ENCODE results near the gene EPAS1. TPM values are rescaled to one million over a fixed set of nuclear protein-coding genes. Genes with fewer than 3 reads are reported as not detected.
A peak's percentile ranks its signal among the peaks of the same experiment; 100 is the strongest.

Gene EPAS1
- polyA plus RNA-seq, 2 donors = 24.7 to 47.4 TPM

- no peak overlapping the region for H3K27ac ChIP-seq (ENCODE audit: low read depth in 2 of 2, low read length in 1 of 2)
- no peak overlapping the region for H3K4me3 ChIP-seq (ENCODE audit: low read depth in 1 of 2, low read length in 2 of 2)
- WGBS, 2 donors = 85 to 92% methylated on average over 14 of the region's 14 CpGs
- H3K36me3 ChIP-seq (ENCODE audit: control insufficient read depth in 2 of 2, insufficient read depth in 2 of 2, low read length in 1 of 2) = peaks cover 3 to 59% of the 10 kb centered on the region in 2 donors
- H3K4me1 ChIP-seq (ENCODE audit: control insufficient read depth in 2 of 2, insufficient read depth in 2 of 2, low read length in 1 of 2) = peaks cover 2 to 14% of the 10 kb centered on the region in 2 donors
- H3K27me3 ChIP-seq (ENCODE audit: control insufficient read depth in 1 of 2, insufficient read depth in 2 of 2, low read length in 2 of 2) = no peaks in the 10 kb centered on the region
- H3K9me3 ChIP-seq (ENCODE audit: control insufficient read depth in 2 of 2, insufficient read depth in 1 of 2, low read depth in 1 of 2, low read length in 1 of 2) = no peaks in the 10 kb centered on the region
Measured at GRCh38 chr2:46382331-46383112, 85.3 kb downstream of the EPAS1 start.

DNA sequence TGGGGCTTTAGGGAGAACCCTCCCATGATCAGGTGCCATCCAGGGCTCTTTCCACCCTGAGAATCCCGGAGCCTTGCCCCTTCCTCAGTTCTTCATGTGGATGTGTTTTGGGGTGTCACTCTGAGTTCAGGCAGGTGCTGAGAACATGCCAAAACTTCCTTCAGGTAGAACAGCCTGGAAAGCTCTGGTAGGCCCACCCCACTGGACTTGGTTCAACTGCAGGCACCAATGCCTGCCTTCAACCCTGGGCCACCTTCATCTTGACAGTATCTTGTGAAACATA lies 85.8 kb downstream of the EPAS1 start:
- 93 to 94% methylated on average over 1 of the region's 1 CpG for WGBS, 2 donors
- Histone ChIP-seq H3K9me3 (ENCODE audit: control insufficient read depth in 2 of 2, insufficient read depth in 1 of 2, low read depth in 1 of 2, low read length in 1 of 2) (no peaks in the 10 kb centered on the region), H3K4me3 (ENCODE audit: low read depth in 1 of 2, low read length in 2 of 2) (no peak overlapping the region), H3K4me1 (ENCODE audit: control insufficient read depth in 2 of 2, insufficient read depth in 2 of 2, low read length in 1 of 2) (peaks cover 2 to 11% of the 10 kb centered on the region in 2 donors), H3K27me3 (ENCODE audit: control insufficient read depth in 1 of 2, insufficient read depth in 2 of 2, low read length in 2 of 2) (no peaks in the 10 kb centered on the region), H3K36me3 (ENCODE audit: control insufficient read depth in 2 of 2, insufficient read depth in 2 of 2, low read length in 1 of 2) (peaks cover 3 to 55% of the 10 kb centered on the region in 2 donors), H3K27ac (ENCODE audit: low read depth in 2 of 2, low read length in 1 of 2) (no peak overlapping the region)

GRCh38 chr2:46383784-46384456 lies 86.7 kb downstream of the EPAS1 start:
- H3K27ac ChIP-seq (ENCODE audit: low read depth in 2 of 2, low read length in 1 of 2) = no peak overlapping the region
- peaks cover 0 to 47% of the 10 kb centered on the region in 2 donors for H3K36me3 ChIP-seq (ENCODE audit: control insufficient read depth in 2 of 2, insufficient read depth in 2 of 2, low read length in 1 of 2)
- H3K9me3 ChIP-seq (ENCODE audit: control insufficient read depth in 2 of 2, insufficient read depth in 1 of 2, low read depth in 1 of 2, low read length in 1 of 2) = no peaks in the 10 kb centered on the region
- H3K4me3 ChIP-seq (ENCODE audit: low read depth in 1 of 2, low read length in 2 of 2) = no peak overlapping the region
- no peaks in the 10 kb centered on the region for H3K27me3 ChIP-seq (ENCODE audit: control insufficient read depth in 1 of 2, insufficient read depth in 2 of 2, low read length in 2 of 2)
- 91 to 94% methylated on average over 9 of the region's 9 CpGs for WGBS, 2 donors
- H3K4me1 ChIP-seq (ENCODE audit: control insufficient read depth in 2 of 2, insufficient read depth in 2 of 2, low read length in 1 of 2) = peaks cover 2 to 7% of the 10 kb centered on the region in 2 donors

DNA sequence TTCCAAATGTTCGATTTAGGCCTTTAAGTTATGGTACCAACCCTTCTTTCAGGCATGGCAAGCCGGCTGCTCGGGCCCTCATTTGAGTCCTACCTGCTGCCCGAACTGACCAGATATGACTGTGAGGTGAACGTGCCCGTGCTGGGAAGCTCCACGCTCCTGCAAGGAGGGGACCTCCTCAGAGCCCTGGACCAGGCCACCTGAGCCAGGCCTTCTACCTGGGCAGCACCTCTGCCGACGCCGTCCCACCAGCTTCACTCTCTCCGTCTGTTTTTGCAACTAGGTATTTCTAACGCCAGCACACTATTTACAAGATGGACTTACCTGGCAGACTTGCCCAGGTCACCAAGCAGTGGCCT lies 87.2 kb downstream of the EPAS1 start:
- Histone ChIP-seq H3K27me3 (ENCODE audit: control insufficient read depth in 1 of 2, insufficient read depth in 2 of 2, low read length in 2 of 2) (no peaks in the 10 kb centered on the region), H3K9me3 (ENCODE audit: control insufficient read depth in 2 of 2, insufficient read depth in 1 of 2, low read depth in 1 of 2, low read length in 1 of 2) (no peaks in the 10 kb centered on the region), H3K36me3 (ENCODE audit: control insufficient read depth in 2 of 2, insufficient read depth in 2 of 2, low read length in 1 of 2) (peaks cover 0 to 47% of the 10 kb centered on the region in 2 donors), H3K4me1 (ENCODE audit: control insufficient read depth in 2 of 2, insufficient read depth in 2 of 2, low read length in 1 of 2) (peaks cover 2 to 7% of the 10 kb centered on the region in 2 donors), H3K27ac (ENCODE audit: low read depth in 2 of 2, low read length in 1 of 2) (no peak overlapping the region), H3K4me3 (ENCODE audit: low read depth in 1 of 2, low read length in 2 of 2) (no peak overlapping the region)
- 94% methylated on average over 12 of the region's 12 CpGs for WGBS, 2 donors

- peaks cover 0 to 33% of the 10 kb centered on the region in 2 donors for H3K36me3 ChIP-seq (ENCODE audit: control insufficient read depth in 2 of 2, insufficient read depth in 2 of 2, low read length in 1 of 2)
- no peaks in the 10 kb centered on the region for H3K27me3 ChIP-seq (ENCODE audit: control insufficient read depth in 1 of 2, insufficient read depth in 2 of 2, low read length in 2 of 2)
- no peaks in the 10 kb centered on the region for H3K9me3 ChIP-seq (ENCODE audit: control insufficient read depth in 2 of 2, insufficient read depth in 1 of 2, low read depth in 1 of 2, low read length in 1 of 2)
- WGBS, 2 donors = 69 to 75% methylated on average over 18 of the region's 18 CpGs
- peak overlapping the region; percentile 30 to 63 for H3K27ac ChIP-seq (ENCODE audit: low read depth in 2 of 2, low read length in 1 of 2)
- H3K4me1 ChIP-seq (ENCODE audit: control insufficient read depth in 2 of 2, insufficient read depth in 2 of 2, low read length in 1 of 2) = peaks cover 2 to 5% of the 10 kb centered on the region in 2 donors
- H3K4me3 ChIP-seq (ENCODE audit: low read depth in 1 of 2, low read length in 2 of 2) = no peak overlapping the region
Measured at GRCh38 chr2:46385786-46386577, 88.8 kb downstream of the EPAS1 start.

DNA sequence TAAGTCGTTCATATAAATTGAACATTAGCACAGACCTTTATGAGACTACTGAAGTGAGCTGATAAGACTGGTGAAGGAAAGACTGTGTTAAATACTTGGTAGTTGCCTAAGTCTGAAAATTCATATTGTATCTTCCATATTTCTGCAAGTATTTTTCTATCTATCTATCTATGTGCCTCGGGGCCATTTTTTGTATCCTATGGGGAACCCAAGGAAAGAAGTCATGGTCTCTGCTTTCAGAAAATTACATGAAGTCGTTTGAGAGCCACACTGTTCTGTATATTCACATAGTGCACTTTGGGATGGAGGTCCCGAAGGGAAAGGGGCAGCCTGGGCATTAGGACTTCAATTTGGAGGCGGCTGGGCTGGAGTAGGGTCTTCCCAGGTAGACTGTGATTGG lies 89.6 kb downstream of the EPAS1 start:
- Histone ChIP-seq H3K27me3 (ENCODE audit: control insufficient read depth in 1 of 2, insufficient read depth in 2 of 2, low read length in 2 of 2) (no peaks in the 10 kb centered on the region), H3K36me3 (ENCODE audit: control insufficient read depth in 2 of 2, insufficient read depth in 2 of 2, low read length in 1 of 2) (peaks cover 0 to 28% of the 10 kb centered on the region in 2 donors), H3K27ac (ENCODE audit: low read depth in 2 of 2, low read length in 1 of 2) (no peak overlapping the region), H3K9me3 (ENCODE audit: control insufficient read depth in 2 of 2, insufficient read depth in 1 of 2, low read depth in 1 of 2, low read length in 1 of 2) (no peaks in the 10 kb centered on the region), H3K4me3 (ENCODE audit: low read depth in 1 of 2, low read length in 2 of 2) (no peak overlapping the region), H3K4me1 (ENCODE audit: control insufficient read depth in 2 of 2, insufficient read depth in 2 of 2, low read length in 1 of 2) (peaks cover 2 to 4% of the 10 kb centered on the region in 2 donors)
- WGBS, 2 donors = 88 to 90% methylated on average over 5 of the region's 5 CpGs

GRCh38 chr2:46387292-46387691 lies 90.1 kb downstream of the EPAS1 start:
- Histone ChIP-seq H3K4me3 (ENCODE audit: low read depth in 1 of 2, low read length in 2 of 2) (no peak overlapping the region), H3K27ac (ENCODE audit: low read depth in 2 of 2, low read length in 1 of 2) (no peak overlapping the region), H3K36me3 (ENCODE audit: control insufficient read depth in 2 of 2, insufficient read depth in 2 of 2, low read length in 1 of 2) (peaks cover 0 to 22% of the 10 kb centered on the region in 2 donors), H3K27me3 (ENCODE audit: control insufficient read depth in 1 of 2, insufficient read depth in 2 of 2, low read length in 2 of 2) (no peaks in the 10 kb centered on the region), H3K4me1 (ENCODE audit: control insufficient read depth in 2 of 2, insufficient read depth in 2 of 2, low read length in 1 of 2) (peaks cover 2 to 4% of the 10 kb centered on the region in 2 donors), H3K9me3 (ENCODE audit: control insufficient read depth in 2 of 2, insufficient read depth in 1 of 2, low read depth in 1 of 2, low read length in 1 of 2) (no peaks in the 10 kb centered on the region)
- WGBS, 2 donors = 75 to 94% methylated on average over 3 of the region's 3 CpGs

- Histone ChIP-seq H3K4me3 (ENCODE audit: low read depth in 1 of 2, low read length in 2 of 2) (no peak overlapping the region), H3K27me3 (ENCODE audit: control insufficient read depth in 1 of 2, insufficient read depth in 2 of 2, low read length in 2 of 2) (no peaks in the 10 kb centered on the region), H3K9me3 (ENCODE audit: control insufficient read depth in 2 of 2, insufficient read depth in 1 of 2, low read depth in 1 of 2, low read length in 1 of 2) (no peaks in the 10 kb centered on the region), H3K27ac (ENCODE audit: low read depth in 2 of 2, low read length in 1 of 2) (no peak overlapping the region), H3K36me3 (ENCODE audit: control insufficient read depth in 2 of 2, insufficient read depth in 2 of 2, low read length in 1 of 2) (peaks cover 0 to 19% of the 10 kb centered on the region in 2 donors), H3K4me1 (ENCODE audit: control insufficient read depth in 2 of 2, insufficient read depth in 2 of 2, low read length in 1 of 2) (peaks cover 2 to 4% of the 10 kb centered on the region in 2 donors)
- WGBS, 2 donors = 90 to 97% methylated on average over 5 of the region's 5 CpGs
Measured at GRCh38 chr2:46387886-46388515, 90.8 kb downstream of the EPAS1 start.

DNA sequence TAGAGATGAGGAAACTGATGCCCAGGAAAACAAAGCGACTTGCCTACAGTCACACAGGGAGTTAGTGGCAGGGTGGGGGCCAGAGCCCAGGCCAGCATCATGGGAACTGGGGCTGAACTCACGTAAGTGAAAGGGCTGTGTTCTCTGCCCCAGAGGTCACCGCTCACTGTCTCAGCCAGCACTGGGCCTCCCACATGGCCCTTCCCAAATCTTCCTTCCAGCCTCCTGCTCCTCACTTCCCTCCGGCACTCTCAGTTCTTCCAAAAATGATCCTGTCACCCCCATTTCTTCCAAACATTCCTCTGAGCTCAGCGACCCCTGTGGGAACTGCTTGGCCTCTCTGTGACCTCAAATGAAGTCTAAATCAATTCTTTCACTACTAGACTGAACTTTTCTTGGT lies 91.7 kb downstream of the EPAS1 start:
- whole genome bisulfite sequencing, 2 donors = 85 to 86% methylated on average over 5 of the region's 5 CpGs
- no peak overlapping the region for H3K4me3 ChIP-seq (ENCODE audit: low read depth in 1 of 2, low read length in 2 of 2)
- H3K27me3 ChIP-seq (ENCODE audit: control insufficient read depth in 1 of 2, insufficient read depth in 2 of 2, low read length in 2 of 2) = no peaks in the 10 kb centered on the region
- peaks cover 2 to 4% of the 10 kb centered on the region in 2 donors for H3K4me1 ChIP-seq (ENCODE audit: control insufficient read depth in 2 of 2, insufficient read depth in 2 of 2, low read length in 1 of 2)
- no peak overlapping the region for H3K27ac ChIP-seq (ENCODE audit: low read depth in 2 of 2, low read length in 1 of 2)
- H3K36me3 ChIP-seq (ENCODE audit: control insufficient read depth in 2 of 2, insufficient read depth in 2 of 2, low read length in 1 of 2) = peaks cover 0 to 13% of the 10 kb centered on the region in 2 donors
- H3K9me3 ChIP-seq (ENCODE audit: control insufficient read depth in 2 of 2, insufficient read depth in 1 of 2, low read depth in 1 of 2, low read length in 1 of 2) = no peaks in the 10 kb centered on the region

All from esophagus (tissue), 2 donors.